Gastroesophageal sphincter (tissue), 4 donors: ENCODE results near the gene PINK1. TPM values are rescaled to one million over a fixed set of nuclear protein-coding genes. Genes with fewer than 3 reads are reported as not detected.
A peak's percentile ranks its signal among the peaks of the same experiment; 100 is the strongest.

Experiments used
- ATAC-seq: fragments of 150-250 bp; one replicate; pipeline ENCODE4 v1.9.1; 2016; ENCODE audit warnings: mild to moderate bottlenecking, moderate library complexity
- H3K27ac ChIP-seq, 4 donors: fragments of 200-600 bp; sonication (generic) in 3 of 4; 1 replicate in 3 of 4; 2 replicates in 1 of 4; pipeline ENCODE4 v1.5.1; 2016 to 2019
- H3K27me3 ChIP-seq: fragments of 200-600 bp; sonication (generic); one replicate; pipeline ENCODE4 v1.5.1; 2019
- H3K36me3 ChIP-seq, 2 donors: fragments of 200-600 bp; sonication (generic); one replicate each; pipeline ENCODE4 v1.5.1; 2019; ENCODE audit warnings: control low read depth in 1 of 2
- H3K4me1 ChIP-seq, 3 donors: fragments of 200-600 bp; sonication (generic); 1 replicate in 2 of 3; 2 replicates in 1 of 3; pipeline ENCODE4 v1.5.1; 2016 to 2019; ENCODE audit warnings: control low read depth in 2 of 3
- H3K4me3 ChIP-seq, 2 donors: fragments of 200-600 bp; sonication (generic); one replicate each; pipeline ENCODE4 v1.5.1; 2019; ENCODE audit warnings: mild to moderate bottlenecking in 1 of 2, moderate library complexity in 1 of 2
- H3K9me3 ChIP-seq, 3 donors: fragments of 200-600 bp; sonication (generic); one replicate each; pipeline ENCODE4 v1.5.1; 2017 to 2019; ENCODE audit warnings: control low read depth in 2 of 3
- EP300 ChIP-seq: sonication (generic); formaldehyde crosslinking; IDR thresholded peaks from one replicate; pipeline ENCODE4 v1.6.1; 2017; ENCODE audit warnings: antibody characterized with exemption, mild to moderate bottlenecking
- POLR2A ChIP-seq, 2 donors: fragments of 450-650 bp; IDR thresholded peaks; one replicate each; pipeline ENCODE4 v1.6.1; 2017; ENCODE audit warnings: antibody characterized with exemption in 2 of 2, mild to moderate bottlenecking in 2 of 2, moderate library complexity in 1 of 2
- POLR2AphosphoS5 ChIP-seq: sonication (generic); formaldehyde crosslinking; IDR thresholded peaks from one replicate; pipeline ENCODE4 v1.6.1; 2017; ENCODE audit warnings: antibody characterized with exemption
- WGBS, 2 donors: methylation state at CpG; one replicate each; pipeline ENCODE4 v1.1.5; 2018; ENCODE audit warnings: low coverage in 1 of 2; 5-methylcytosine and 5-hydroxymethylcytosine counted together
- total RNA-seq, 4 donors: library from RNA; depleted of rRNA; stranded (reverse); fragments of >200 nt; gene quantifications; one replicate each; pipeline ENCODE4 v1.1.0, GENCODE V29; 2016
- TF ChIP-seq, protein P1 (sequence below), 4 experiments: fragments of 200-600 bp in 2 of 4; fragments of 450-650 bp in 2 of 4; sonication (generic) in 1 of 4; IDR thresholded peaks; one replicate each; pipeline ENCODE4 v1.5.1; 2017 to 2019; ENCODE audit warnings: antibody characterized with exemption in 4 of 4, mild to moderate bottlenecking in 2 of 4, moderate library complexity in 2 of 4

Gene PINK1
- total RNA-seq, 4 donors from 2014 or later, result 148 to 269 (median 203) TPM

DNA sequence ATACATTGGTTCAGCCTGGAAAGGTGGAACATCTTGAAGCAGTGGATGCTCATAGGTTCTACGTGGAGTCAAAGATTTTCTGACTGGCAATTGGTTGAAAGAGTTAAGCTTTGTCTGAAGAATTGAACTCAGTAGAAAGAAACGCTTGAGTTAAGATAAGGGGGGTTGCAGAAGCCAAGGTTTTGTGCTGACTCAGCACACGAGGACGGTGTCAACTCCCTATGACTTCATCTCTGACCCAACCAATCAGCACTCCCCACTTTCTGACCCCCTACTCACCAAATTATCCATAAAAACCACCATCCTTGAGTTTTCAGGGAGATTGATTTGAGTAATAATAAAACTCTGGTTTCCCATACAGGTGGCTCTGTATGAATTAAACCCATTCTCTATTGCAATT is 2.5 kb upstream of the PINK1 start:
- ATAC-seq, result no peak
- no peaks in the 10 kb centered on the region for H3K36me3 ChIP-seq
- 30 to 43% methylated on average over 4 of the region's 4 CpGs for WGBS, 2 donors
- H3K9me3 ChIP-seq, result no peaks in the 10 kb centered on the region
- peaks cover 10% of the 10 kb centered on the region for H3K27me3 ChIP-seq
- H3K4me1 ChIP-seq, result peaks cover 2 to 25% (median 10%) of the 10 kb centered on the region in 3 donors
- H3K4me3 ChIP-seq, result no peak overlapping the region
- TF ChIP-seq POLR2A (IDR thresholded peaks at IDR 0.05) (no peak), POLR2AphosphoS5 (no peak), EP300 (no peak)
- TF ChIP-seq, protein P1, sequence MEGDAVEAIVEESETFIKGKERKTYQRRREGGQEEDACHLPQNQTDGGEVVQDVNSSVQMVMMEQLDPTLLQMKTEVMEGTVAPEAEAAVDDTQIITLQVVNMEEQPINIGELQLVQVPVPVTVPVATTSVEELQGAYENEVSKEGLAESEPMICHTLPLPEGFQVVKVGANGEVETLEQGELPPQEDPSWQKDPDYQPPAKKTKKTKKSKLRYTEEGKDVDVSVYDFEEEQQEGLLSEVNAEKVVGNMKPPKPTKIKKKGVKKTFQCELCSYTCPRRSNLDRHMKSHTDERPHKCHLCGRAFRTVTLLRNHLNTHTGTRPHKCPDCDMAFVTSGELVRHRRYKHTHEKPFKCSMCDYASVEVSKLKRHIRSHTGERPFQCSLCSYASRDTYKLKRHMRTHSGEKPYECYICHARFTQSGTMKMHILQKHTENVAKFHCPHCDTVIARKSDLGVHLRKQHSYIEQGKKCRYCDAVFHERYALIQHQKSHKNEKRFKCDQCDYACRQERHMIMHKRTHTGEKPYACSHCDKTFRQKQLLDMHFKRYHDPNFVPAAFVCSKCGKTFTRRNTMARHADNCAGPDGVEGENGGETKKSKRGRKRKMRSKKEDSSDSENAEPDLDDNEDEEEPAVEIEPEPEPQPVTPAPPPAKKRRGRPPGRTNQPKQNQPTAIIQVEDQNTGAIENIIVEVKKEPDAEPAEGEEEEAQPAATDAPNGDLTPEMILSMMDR (IDR thresholded peaks at IDR 0.05), result no peak
- no peak overlapping the region for H3K27ac ChIP-seq

DNA sequence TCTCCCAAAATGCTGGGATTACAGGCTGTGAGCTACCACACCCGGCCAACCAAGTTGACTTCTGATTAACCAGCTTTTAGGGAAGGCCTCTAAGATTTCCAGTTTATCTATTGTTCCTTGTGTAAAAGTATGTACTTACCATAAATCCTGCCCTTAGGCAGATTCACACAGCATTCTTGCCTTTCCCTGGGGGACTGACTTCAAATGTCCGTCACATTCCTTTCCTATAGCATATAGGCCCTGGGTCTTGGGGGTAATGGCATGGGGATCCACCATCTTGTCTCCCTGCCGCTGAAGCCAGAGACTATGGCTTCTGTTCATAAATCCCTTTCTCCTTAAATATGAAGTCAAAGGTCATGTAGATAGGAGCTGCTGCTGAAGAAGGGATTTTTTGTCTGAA is 872 bp upstream of the PINK1 start:
- Histone ChIP-seq H3K4me3 (no peak overlapping the region), H3K27me3 (no peaks in the 10 kb centered on the region), H3K4me1 (peaks cover 2 to 41% (median 10%) of the 10 kb centered on the region in 3 donors), H3K9me3 (no peaks in the 10 kb centered on the region), H3K36me3 (peaks cover 0 to 13% of the 10 kb centered on the region in 2 donors), H3K27ac (no peak overlapping the region)
- ATAC-seq, result no peak
- no peak for TF ChIP-seq POLR2A (IDR thresholded peaks at IDR 0.05)
- TF ChIP-seq EP300, result no peak
- no peak for TF ChIP-seq POLR2AphosphoS5
- TF ChIP-seq, protein P1 (IDR thresholded peaks at IDR 0.05), result no peak
- WGBS, 2 donors, result 50 to 80% methylated on average over 1 to 2 of the region's 3 CpGs

DNA sequence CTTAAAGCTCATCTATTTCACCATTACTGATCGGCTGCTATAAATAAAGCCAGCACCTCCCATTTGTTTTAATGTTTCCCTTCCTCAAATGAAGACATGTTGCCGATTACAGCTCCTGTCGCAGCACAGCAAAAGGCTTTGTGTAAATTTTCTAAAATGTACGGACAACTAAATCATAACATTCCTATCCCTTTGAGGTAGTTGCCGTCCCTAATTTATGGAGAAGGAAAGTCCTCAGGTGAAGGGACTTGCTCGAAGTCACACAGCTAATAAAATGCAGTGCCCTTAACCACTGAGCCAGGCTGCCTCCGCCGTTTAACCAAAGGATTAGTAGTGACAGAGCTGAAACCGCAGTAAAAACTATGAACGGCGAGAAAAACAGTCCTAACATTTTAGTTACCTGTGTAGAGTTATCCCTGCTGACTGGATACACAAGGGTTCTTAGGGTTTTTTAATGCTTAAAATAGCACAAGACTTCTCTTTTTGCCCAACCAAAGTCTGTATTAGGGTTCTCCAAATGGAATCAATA is 871 bp downstream of the PINK1 start:
- no peak for TF ChIP-seq POLR2A (IDR thresholded peaks at IDR 0.05)
- no peak for TF ChIP-seq EP300
- TF ChIP-seq, protein P1 (IDR thresholded peaks at IDR 0.05), result no peak
- TF ChIP-seq POLR2AphosphoS5, result no peak
- WGBS, 2 donors, result 0 to 3% methylated on average over 10 to 11 of the region's 11 CpGs
- Histone ChIP-seq H3K4me1 (peaks cover 2 to 41% (median 10%) of the 10 kb centered on the region in 3 donors), H3K27ac (peak overlapping the region; percentile 93 to 97 (median 95)), H3K4me3 (peak overlapping the region; percentile 92 to 98), H3K36me3 (peaks cover 0 to 30% of the 10 kb centered on the region in 2 donors), H3K27me3 (no peaks in the 10 kb centered on the region), H3K9me3 (no peaks in the 10 kb centered on the region)
- no peak for ATAC-seq

DNA sequence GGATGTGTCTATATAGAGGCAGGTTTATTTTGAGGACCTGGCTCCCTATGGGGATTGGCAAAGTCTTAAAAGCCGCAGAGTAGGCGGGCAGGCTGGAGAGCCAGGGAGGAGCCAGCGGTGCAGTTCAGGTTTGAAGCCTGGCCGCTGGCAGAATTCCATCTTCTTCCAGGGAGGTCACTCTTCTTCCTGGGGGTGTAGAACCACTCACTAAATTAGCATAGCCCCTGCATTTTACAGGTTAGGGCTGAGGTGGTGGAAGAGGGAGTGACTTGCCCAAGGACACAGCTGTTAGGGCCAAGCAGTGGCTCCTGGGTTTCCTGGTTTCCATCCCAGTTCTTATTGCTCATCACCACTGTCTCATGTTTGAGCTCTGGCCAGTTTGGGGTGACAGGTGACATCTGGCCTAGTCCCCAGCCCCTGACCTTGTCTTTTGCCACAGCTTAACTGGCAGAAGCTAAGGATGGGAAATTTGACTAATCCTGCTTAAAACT is 1.4 kb downstream of the PINK1 start:
- 10 to 12% methylated on average over 4 of the region's 4 CpGs for WGBS, 2 donors
- peak overlapping the region; percentile 92 to 98 for H3K4me3 ChIP-seq
- peaks cover 0 to 35% of the 10 kb centered on the region in 2 donors for H3K36me3 ChIP-seq
- TF ChIP-seq EP300 (no peak), POLR2AphosphoS5 (no peak), POLR2A (IDR thresholded peaks at IDR 0.05) (no peak)
- TF ChIP-seq, protein P1 (IDR thresholded peaks at IDR 0.05), result no peak
- no peaks in the 10 kb centered on the region for H3K9me3 ChIP-seq
- no peaks in the 10 kb centered on the region for H3K27me3 ChIP-seq
- H3K27ac ChIP-seq, result peak overlapping the region in 3 of 4 donors; percentile 93 to 97 (median 94)
- no peak for ATAC-seq
- H3K4me1 ChIP-seq, result peaks cover 2 to 41% (median 10%) of the 10 kb centered on the region in 3 donors

DNA sequence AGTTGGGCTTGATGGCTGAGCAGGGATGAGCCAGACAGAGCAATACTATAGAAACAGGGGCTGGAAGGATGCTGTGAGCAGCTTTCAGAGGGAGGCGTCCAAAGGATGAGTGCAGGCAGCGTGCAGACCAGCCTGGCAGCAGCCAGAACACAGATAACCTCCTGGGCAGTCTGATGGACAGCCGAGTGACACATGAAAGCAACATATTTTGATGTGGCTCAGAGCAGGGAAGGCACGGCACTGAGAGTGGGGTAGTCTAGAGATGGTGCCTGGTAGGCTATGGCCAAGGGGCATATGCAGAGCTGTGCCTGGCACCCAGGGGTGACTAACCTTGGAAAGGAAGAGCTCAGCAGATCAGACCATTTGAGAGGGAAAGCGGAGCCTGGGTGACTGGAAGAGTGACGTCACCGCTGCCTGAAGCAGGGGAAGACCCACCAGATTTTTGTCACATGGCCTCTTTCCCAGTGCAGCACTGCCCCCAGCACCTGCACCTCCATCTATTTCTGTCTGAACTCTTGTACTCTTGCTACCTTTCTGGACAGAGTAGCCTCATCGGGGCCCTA is 3.6 kb downstream of the PINK1 start:
- WGBS, 2 donors, result 74 to 91% methylated on average over 4 to 7 of the region's 8 CpGs

More for the DNA sequence above, 3.6 kb downstream of the PINK1 start:
- peaks cover 2 to 41% (median 10%) of the 10 kb centered on the region in 3 donors for H3K4me1 ChIP-seq
- no peaks in the 10 kb centered on the region for H3K27me3 ChIP-seq
- no peak overlapping the region for H3K4me3 ChIP-seq
- ATAC-seq, result no peak
- no peak overlapping the region for H3K27ac ChIP-seq
- peaks cover 0 to 57% of the 10 kb centered on the region in 2 donors for H3K36me3 ChIP-seq
- TF ChIP-seq, protein P1 (IDR thresholded peaks at IDR 0.05), result no peak
- TF ChIP-seq EP300, result no peak
- H3K9me3 ChIP-seq, result no peaks in the 10 kb centered on the region
